OCI-LY7 (cell line): Measurements from ENCODE around the gene ANAPC15. TPM values are rescaled to one million over a fixed set of nuclear protein-coding genes. Genes with fewer than 3 reads are reported as not detected.

Source experiments
- BruUV-seq: library from RNA; stranded (reverse); fragments of 400-500 nt; replicated peaks from 2 replicates; lab custom pipeline; 2021; lab: Mats Ljungman, UMichigan
- CTCF ChIA-PET: fragments of 300-600 bp; sonication (Branson Sonifier 250); formaldehyde crosslinking; loops from one replicate; lab custom pipeline; 2022; ENCODE audit warnings: antibody characterized with exemption; ENCODE audit not compliant: unreplicated experiment; lab: Charles Lee
- POLR2A ChIA-PET: fragments of 300-600 bp; sonication (Branson Sonifier 250); formaldehyde crosslinking; loops from one replicate; lab custom pipeline; 2022; ENCODE audit warnings: antibody characterized with exemption; lab: Charles Lee
- DNase-seq: peaks from one replicate; pipeline ENCODE4 v3.0.0-alpha.2; 2015; ENCODE audit warnings: low spot score
- H2AFZ ChIP-seq: fragments of 200-600 bp; sonication (generic), shearing (Covaris generic); 2 replicates; pipeline ENCODE4 v1.6.1; 2014; ENCODE audit warnings: mild to moderate bottlenecking, antibody characterized with exemption, low read length, moderate library complexity
- H3K27ac ChIP-seq: fragments of 200-600 bp; sonication (generic); 2 replicates; pipeline ENCODE4 v1.5.1; 2014; ENCODE audit warnings: mixed run types, low read depth, mild to moderate bottlenecking, moderate library complexity, low read length, inconsistent platforms; ENCODE audit not compliant: poor library complexity, severe bottlenecking
- H3K36me3 ChIP-seq: fragments of 200-600 bp; sonication (generic); 2 replicates; pipeline ENCODE4 v1.6.1; 2014; ENCODE audit warnings: mild to moderate bottlenecking, antibody characterized with exemption, low read length, moderate library complexity, mixed read lengths; ENCODE audit not compliant: insufficient read depth
- H3K4me1 ChIP-seq: fragments of 200-600 bp; sonication (generic); 2 replicates; pipeline ENCODE4 v1.5.1; 2014; ENCODE audit warnings: mild to moderate bottlenecking, low read length; ENCODE audit not compliant: insufficient read depth, poor library complexity, severe bottlenecking
- H3K4me2 ChIP-seq: fragments of 200-600 bp; sonication (generic); 2 replicates; pipeline ENCODE4 v1.6.1; 2014; ENCODE audit warnings: mild to moderate bottlenecking, low read length
- H3K4me3 ChIP-seq: fragments of 200-600 bp; sonication (generic); 2 replicates; pipeline ENCODE4 v1.5.1; 2014; ENCODE audit warnings: mild to moderate bottlenecking, low read depth, low read length; ENCODE audit not compliant: poor library complexity, severe bottlenecking
- H3K79me2 ChIP-seq: fragments of 200-600 bp; sonication (generic); 2 replicates; pipeline ENCODE4 v1.6.1; 2016; ENCODE audit warnings: low read depth, mild to moderate bottlenecking, low read length, moderate library complexity, mixed read lengths; ENCODE audit not compliant: insufficient read depth
- H3K9me2 ChIP-seq: fragments of 200-600 bp; sonication (generic); 2 replicates; pipeline ENCODE4 v1.6.1; 2016; ENCODE audit warnings: mild to moderate bottlenecking, low read length, mixed read lengths; ENCODE audit not compliant: insufficient read depth
- H3K9me3 ChIP-seq: fragments of 200-600 bp; sonication (generic); 2 replicates; pipeline ENCODE4 v1.6.1; 2014; ENCODE audit warnings: mild to moderate bottlenecking, mixed run types, low read length, mixed read lengths
- H4K20me1 ChIP-seq: fragments of 200-600 bp; sonication (generic); 2 replicates; pipeline ENCODE4 v1.6.1; 2014; ENCODE audit warnings: mild to moderate bottlenecking, antibody characterized with exemption, low read length, moderate library complexity, mixed read lengths; ENCODE audit not compliant: insufficient read depth
- EZH2phosphoT487 ChIP-seq: fragments of 200-600 bp; sonication (generic); IDR thresholded peaks from 2 replicates; pipeline ENCODE4 v1.6.1; 2018; ENCODE audit warnings: low read depth, borderline replicate concordance, mild to moderate bottlenecking, mixed run types, antibody characterized with exemption, low read length, moderate library complexity, mixed read lengths
- intact Hi-C: fragments of 100-400 bp; cut with micrococcal nuclease; formaldehyde crosslinking; loops from one replicate; pipeline ENCODE4 v1.10.0; 2022; ENCODE audit not compliant: unreplicated experiment
- total RNA-seq, 2 experiments: library from RNA; depleted of rRNA in 1 of 2; stranded (reverse); fragments of >200 nt in 1 of 2; shearing (Covaris generic) in 1 of 2; gene quantifications; 2 replicates each; pipeline ENCODE4 v1.2.3, GENCODE V29; 2014 to 2022
- TF ChIP-seq, protein P1 (sequence below): fragments of 200-600 bp; sonication (generic); conservative IDR thresholded peaks from 2 replicates; pipeline ENCODE4 v1.5.1; 2014; ENCODE audit warnings: mild to moderate bottlenecking, antibody characterized with exemption, low read length, moderate library complexity, mixed read lengths

Gene ANAPC15
- total RNA-seq, 2 experiments from 2014 or later = 48.2 to 62.4 TPM

DNA sequence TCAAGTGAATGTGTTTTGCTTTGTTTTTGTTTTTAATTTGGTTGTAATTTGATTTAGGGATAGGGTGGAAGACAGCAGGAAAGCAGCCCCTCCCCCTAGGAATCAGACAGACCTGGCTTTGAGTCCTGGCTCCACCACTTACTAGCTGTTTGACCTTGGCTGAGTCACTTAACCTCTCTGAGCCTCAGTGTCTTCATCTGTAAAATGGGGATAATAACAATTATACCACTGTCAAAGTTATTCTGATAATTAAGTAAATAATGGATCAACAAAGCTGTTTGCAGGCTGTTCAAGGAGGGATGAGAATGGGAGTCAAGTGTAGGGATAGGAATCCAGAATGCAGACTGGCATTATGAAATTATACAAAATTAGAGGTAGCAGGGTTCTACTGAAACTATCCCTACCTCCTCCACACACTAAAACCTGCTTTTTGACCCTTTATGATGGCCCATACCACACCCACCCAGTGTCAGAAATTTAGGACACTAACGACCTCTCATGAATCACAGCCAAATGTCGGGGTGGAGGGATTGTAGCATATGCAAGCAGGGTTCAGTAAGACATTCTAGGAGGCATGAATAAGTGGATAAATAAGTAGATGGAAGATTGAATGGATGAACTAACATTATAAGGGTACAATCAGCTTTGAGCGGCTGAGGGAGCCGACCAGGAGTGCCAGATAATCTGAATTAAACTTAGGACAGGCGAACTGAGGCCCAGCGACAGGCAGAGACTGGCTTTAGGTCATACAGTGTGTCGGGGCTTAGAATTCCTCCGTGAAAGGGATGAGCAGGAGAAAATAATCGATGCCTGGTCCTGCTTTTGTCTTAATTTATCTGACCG, 974 bp downstream of the ANAPC15 start:
- Histone ChIP-seq H4K20me1 (no peaks in the 10 kb centered on the region), H3K79me2 (no peaks in the 10 kb centered on the region; the same call in 1 of the 2 replicates), H3K4me1 (peaks cover 19% of the 10 kb centered on the region), H2AFZ (peak overlapping the region; percentile 60; the same call in 1 of the 2 replicates), H3K9me2 (no peaks in the 10 kb centered on the region), H3K4me2 (peak overlapping the region; percentile 93), H3K27ac (peak overlapping the region; percentile 78), H3K9me3 (no peaks in the 10 kb centered on the region), H3K4me3 (peak overlapping the region; percentile 76), H3K36me3 (peaks cover 8% of the 10 kb centered on the region; the same call in 1 of the 2 replicates)
- DNase-seq = no peak
- CTCF ChIA-PET = interaction anchor here (1.3 kb wide), 1 partner anchor 33 kb away, joined by 4 read pairs; no protein-coding TSS in a partner anchor
- TF ChIP-seq, protein P1, sequence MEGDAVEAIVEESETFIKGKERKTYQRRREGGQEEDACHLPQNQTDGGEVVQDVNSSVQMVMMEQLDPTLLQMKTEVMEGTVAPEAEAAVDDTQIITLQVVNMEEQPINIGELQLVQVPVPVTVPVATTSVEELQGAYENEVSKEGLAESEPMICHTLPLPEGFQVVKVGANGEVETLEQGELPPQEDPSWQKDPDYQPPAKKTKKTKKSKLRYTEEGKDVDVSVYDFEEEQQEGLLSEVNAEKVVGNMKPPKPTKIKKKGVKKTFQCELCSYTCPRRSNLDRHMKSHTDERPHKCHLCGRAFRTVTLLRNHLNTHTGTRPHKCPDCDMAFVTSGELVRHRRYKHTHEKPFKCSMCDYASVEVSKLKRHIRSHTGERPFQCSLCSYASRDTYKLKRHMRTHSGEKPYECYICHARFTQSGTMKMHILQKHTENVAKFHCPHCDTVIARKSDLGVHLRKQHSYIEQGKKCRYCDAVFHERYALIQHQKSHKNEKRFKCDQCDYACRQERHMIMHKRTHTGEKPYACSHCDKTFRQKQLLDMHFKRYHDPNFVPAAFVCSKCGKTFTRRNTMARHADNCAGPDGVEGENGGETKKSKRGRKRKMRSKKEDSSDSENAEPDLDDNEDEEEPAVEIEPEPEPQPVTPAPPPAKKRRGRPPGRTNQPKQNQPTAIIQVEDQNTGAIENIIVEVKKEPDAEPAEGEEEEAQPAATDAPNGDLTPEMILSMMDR = no peak
- TF ChIP-seq EZH2phosphoT487 = no peak
- TSS peak; percentile 87 for BruUV-seq
- intact Hi-C loops = loop anchor here (1.0 kb wide), 2 partner anchors 8 to 112 kb away; partner anchors contain the start of gene LAMTOR1
- POLR2A ChIA-PET = interaction anchor here (1.3 to 1.6 kb wide), 3 partner anchors 10 to 72 kb away, joined by 4 to 7 read pairs (median 6); no protein-coding TSS in a partner anchor

DNA sequence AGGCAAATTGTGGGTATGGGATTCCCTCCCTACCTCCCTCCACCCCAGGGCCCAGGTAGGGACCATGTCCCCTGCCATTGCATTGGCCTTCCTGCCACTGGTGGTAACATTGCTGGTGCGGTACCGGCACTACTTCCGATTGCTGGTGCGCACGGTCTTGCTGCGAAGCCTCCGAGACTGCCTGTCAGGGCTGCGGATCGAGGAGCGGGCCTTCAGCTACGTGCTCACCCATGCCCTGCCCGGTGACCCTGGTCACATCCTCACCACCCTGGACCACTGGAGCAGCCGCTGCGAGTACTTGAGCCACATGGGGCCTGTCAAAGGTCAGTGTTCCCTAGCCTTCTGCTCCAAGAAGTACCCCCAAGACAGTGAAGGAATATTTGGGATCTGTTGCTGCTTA, 6.6 kb downstream of the ANAPC15 start, which contains the start of gene TOMT:
TSS of gene TOMT (plus strand) at position 37 of the 400 bp plus-strand sequence. CDS start at position 65, 28 bp downstream.
- H4K20me1 ChIP-seq = no peaks in the 10 kb centered on the region
- intact Hi-C loops = no loop called here
- no peak for DNase-seq
- H3K4me1 ChIP-seq = peaks cover 21% of the 10 kb centered on the region
- POLR2A ChIA-PET = no interaction called here
- peaks cover 22% of the 10 kb centered on the region for H3K79me2 ChIP-seq
- H3K4me3 ChIP-seq = no peak within 1 kb of the TSS
- no TSS peak for BruUV-seq
- CTCF ChIA-PET = interaction anchor here (0.7 kb wide), 1 partner anchor 81 kb away, joined by 3 read pairs; no protein-coding TSS in a partner anchor
- no peak within 1 kb of the TSS for H2AFZ ChIP-seq
- H3K9me2 ChIP-seq = no peaks in the 10 kb centered on the region
- peaks cover 15% of the 10 kb centered on the region; the same call in 1 of the 2 replicates for H3K36me3 ChIP-seq
- H3K9me3 ChIP-seq = no peaks in the 10 kb centered on the region
- no peak for TF ChIP-seq EZH2phosphoT487
- TF ChIP-seq, protein P1 = no peak
- no peak within 1 kb of the TSS for H3K4me2 ChIP-seq
- no peak within 1 kb of the TSS for H3K27ac ChIP-seq
